Fibroblast of pulmonary artery (primary cell): ENCODE measurements around the gene PHEX.

Experiments
- DNase-seq: peaks from one replicate; pipeline ENCODE4 v3.0.0-alpha.2; 2010; ENCODE audit warnings: low read depth
- H3K4me3 ChIP-seq: replicated peaks from 2 replicates; pipeline ENCODE4 v1.5.1; 2011; ENCODE audit warnings: low read depth, mild to moderate bottlenecking, control low read depth, low read length, moderate library complexity
- CTCF ChIP-seq: IDR thresholded peaks from 2 replicates; pipeline ENCODE4 v1.5.1; 2011; ENCODE audit warnings: mild to moderate bottlenecking, control low read depth, low read length, inconsistent platforms; ENCODE audit errors: missing control alignments

PHEX gene

GRCh38 chrX:22159071-22159470 lies 126.9 kb downstream of the PHEX start:
- no peak overlapping the region for H3K4me3 ChIP-seq
- TF ChIP-seq CTCF: no peak
- peak; percentile 59 for DNase-seq

- no peak overlapping the region for H3K4me3 ChIP-seq
- TF ChIP-seq CTCF: no peak
- no peak for DNase-seq
Measured at GRCh38 chrX:22163326-22163725, 131.2 kb downstream of the PHEX start.

GRCh38 chrX:22164770-22165388 lies 132.8 kb downstream of the PHEX start:
- no peak for TF ChIP-seq CTCF
- no peak for DNase-seq

GRCh38 chrX:22165732-22166457 lies 133.8 kb downstream of the PHEX start:
- no peak overlapping the region for H3K4me3 ChIP-seq
- TF ChIP-seq CTCF: no peak
- DNase-seq: peak; percentile 24

More at GRCh38 chrX:22164770-22165388, 132.8 kb downstream of the PHEX start:
- H3K4me3 ChIP-seq: no peak overlapping the region

GRCh38 chrX:22171287-22172060 lies 139.3 kb downstream of the PHEX start:
- TF ChIP-seq CTCF: no peak
- no peak overlapping the region for H3K4me3 ChIP-seq
- DNase-seq: no peak

- no peak overlapping the region for H3K4me3 ChIP-seq
- TF ChIP-seq CTCF: no peak
- DNase-seq: no peak
Measured at GRCh38 chrX:22173966-22174365, 141.8 kb downstream of the PHEX start.
